ENCODE measurements around the gene PSG6. TPM values are rescaled to one million over a fixed set of nuclear protein-coding genes. Genes with fewer than 3 reads are reported as not detected.

PSG6 gene
- 0.22 TPM in 1 of 2 replicates, not detected in the other for total RNA-seq

GRCh38 chr19:42917634-42918033 lies at the start of gene PSG6:
PSG6 (minus strand) TSS chr19:42917894; CDS start chr19:42917792, 102 bp downstream.

GRCh38 chr19:42937107-42937506 lies 19.4 kb upstream of the PSG6 start, which contains the start of gene PSG7:
PSG7 (minus strand) TSS chr19:42937207; CDS start chr19:42937076, 131 bp downstream.

GRCh38 chr19:42879613-42880012 lies 38.1 kb downstream of the PSG6 start, which contains the start of gene PSG1:
PSG1 (minus strand) TSS chr19:42879713; CDS start chr19:42879581, 132 bp downstream.

Other genes with a start within 250 kb of the PSG6 start
- gene PSG3, start 177.4 kb downstream of the PSG6 start, total RNA-seq = not detected in 2 replicates
- not detected in 2 replicates for gene PSG8, start 152.2 kb downstream of the PSG6 start, total RNA-seq
- 0.39 TPM in 1 of 2 replicates, not detected in the other for gene PSG1, start 38.2 kb downstream of the PSG6 start, total RNA-seq
- not detected in 2 replicates for gene PSG7, start 19.3 kb upstream of the PSG6 start, total RNA-seq
- gene PSG11, start 108.6 kb upstream of the PSG6 start, total RNA-seq = 0.11 TPM in 1 of 2 replicates, not detected in the other
- not detected in 2 replicates for gene PSG2, start 164.8 kb upstream of the PSG6 start, total RNA-seq

All from articular chondrocyte of knee joint (primary cell).